ENCODE measurements around the gene TUBA4B. TPM values are rescaled to one million over a fixed set of nuclear protein-coding genes. Genes with fewer than 3 reads are reported as not detected.
"Not testable (repeated sequence)": the region's sequence is repeated elsewhere in the genome, so short reads cannot be mapped to it uniquely, and the experiment has no call there.

TUBA4B gene
- total RNA-seq, 1 donor from 2014 or later: 0.17 TPM

GRCh38 chr2:219271021-219271420, 18.0 kb downstream of the TUBA4B start:
- intact Hi-C loops (cut with micrococcal nuclease): no loop called here

GRCh38 chr2:219272356-219272755, 19.3 kb downstream of the TUBA4B start:
- intact Hi-C loops (cut with micrococcal nuclease): no loop called here

GRCh38 chr2:219272995-219273394, 20.0 kb downstream of the TUBA4B start:
- intact Hi-C loops (cut with micrococcal nuclease): no loop called here

- intact Hi-C loops (cut with micrococcal nuclease): no loop called here
These were observed 20.9 kb downstream of the TUBA4B start for GRCh38 chr2:219273937-219274336.

- intact Hi-C loops (cut with micrococcal nuclease): no loop called here
These were observed 21.4 kb downstream of the TUBA4B start for GRCh38 chr2:219274361-219274921.

GRCh38 chr2:219277703-219278654, 24.9 kb downstream of the TUBA4B start:
- intact Hi-C loops (cut with micrococcal nuclease): loop anchor here (2.0 to 5.0 kb wide), 2 partner anchors 264 to 879 kb away; partner anchors contain the start of genes CHPF, CTDSP1 and TMEM198

GRCh38 chr2:219278655-219279150, 25.7 kb downstream of the TUBA4B start:
- intact Hi-C loops (cut with micrococcal nuclease): loop anchor here (1.0 to 5.0 kb wide), 20 partner anchors 17 to 1008 kb away; partner anchors contain the start of genes AAMP, ABCB6, ANKZF1 and ATG9A

- intact Hi-C loops (cut with micrococcal nuclease): loop anchor here (1.0 to 5.0 kb wide), 20 partner anchors 16 to 1009 kb away; partner anchors contain the start of genes AAMP, ABCB6, ANKZF1 and ATG9A
These were observed 26.3 kb downstream of the TUBA4B start, which contains the start of gene DNAJB2 for GRCh38 chr2:219279151-219279915. TSS of gene DNAJB2 (plus strand) at chr2:219279366. CDS start at chr2:219279834, 468 bp downstream.

- intact Hi-C loops (cut with micrococcal nuclease): loop anchor here (1.0 to 5.0 kb wide), 20 partner anchors 15 to 1010 kb away; partner anchors contain the start of genes AAMP, ABCB6, ANKZF1 and ATG9A
These were observed 27.0 kb downstream of the TUBA4B start for GRCh38 chr2:219279916-219280516.

- intact Hi-C loops (cut with micrococcal nuclease): no loop called here
These were observed 27.6 kb downstream of the TUBA4B start for GRCh38 chr2:219280651-219281050.

- intact Hi-C loops (cut with micrococcal nuclease): no loop called here
These were observed 28.5 kb downstream of the TUBA4B start for GRCh38 chr2:219281588-219281987.

GRCh38 chr2:219282375-219282774, 29.3 kb downstream of the TUBA4B start:
- intact Hi-C loops (cut with micrococcal nuclease): no loop called here

GRCh38 chr2:219282943-219283581, 30.0 kb downstream of the TUBA4B start:
- intact Hi-C loops (cut with micrococcal nuclease): no loop called here

- intact Hi-C loops (cut with micrococcal nuclease): no loop called here
These were observed 31.7 kb downstream of the TUBA4B start for GRCh38 chr2:219284501-219285372.

GRCh38 chr2:219285373-219285735, 32.3 kb downstream of the TUBA4B start:
- intact Hi-C loops (cut with micrococcal nuclease): no loop called here

GRCh38 chr2:219285894-219286425, 32.9 kb downstream of the TUBA4B start:
- intact Hi-C loops (cut with micrococcal nuclease): no loop called here

GRCh38 chr2:219286436-219287115, 33.5 kb downstream of the TUBA4B start:
- intact Hi-C loops (cut with micrococcal nuclease): no loop called here

- intact Hi-C loops (cut with micrococcal nuclease): not testable (repeated sequence)
These were observed 34.0 kb downstream of the TUBA4B start for GRCh38 chr2:219287116-219287440.

All from T-helper 1 cell treated with Interleukin-12 subunit alpha and Interleukin-12 subunit beta and Interleukin-4 antibody, amounts not matched to agents 30 ng/mL and 1 ng/mL, for 36 hours (primary cell).